DMS 273 (cell line): ENCODE measurements around the gene LARP4.

Experiments used
- DNase-seq: peaks from one replicate; lab custom pipeline; 2025; ENCODE audit not compliant: unreplicated experiment; lab: John Stamatoyannopoulos, UW

Gene LARP4

DNA sequence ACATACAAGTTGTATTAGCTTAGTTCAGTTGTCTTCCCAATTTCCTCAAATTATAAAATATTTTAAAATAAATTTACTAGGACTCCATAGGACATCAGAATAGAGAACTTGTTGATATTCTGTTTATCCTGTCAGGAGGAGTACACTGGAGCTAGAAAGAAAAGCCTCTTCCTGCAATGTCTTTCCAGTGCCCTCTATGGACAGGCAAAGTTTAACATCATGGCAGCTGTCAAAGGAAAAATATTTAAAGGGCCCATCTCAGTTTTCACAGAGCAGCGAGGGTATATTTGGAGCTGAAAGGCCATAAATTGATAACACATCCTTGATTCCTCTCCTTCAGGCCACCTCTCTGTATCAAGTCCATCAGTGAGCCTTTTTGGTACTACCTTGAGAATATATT is 123.1 kb downstream of the LARP4 start:
- DNase-seq, result peak; percentile 1

- DNase-seq, result no peak
These were observed 123.9 kb downstream of the LARP4 start for GRCh38 chr12:50524621-50525020.

- DNase-seq, result no peak
These were observed 124.7 kb downstream of the LARP4 start for GRCh38 chr12:50525422-50525821.

DNA sequence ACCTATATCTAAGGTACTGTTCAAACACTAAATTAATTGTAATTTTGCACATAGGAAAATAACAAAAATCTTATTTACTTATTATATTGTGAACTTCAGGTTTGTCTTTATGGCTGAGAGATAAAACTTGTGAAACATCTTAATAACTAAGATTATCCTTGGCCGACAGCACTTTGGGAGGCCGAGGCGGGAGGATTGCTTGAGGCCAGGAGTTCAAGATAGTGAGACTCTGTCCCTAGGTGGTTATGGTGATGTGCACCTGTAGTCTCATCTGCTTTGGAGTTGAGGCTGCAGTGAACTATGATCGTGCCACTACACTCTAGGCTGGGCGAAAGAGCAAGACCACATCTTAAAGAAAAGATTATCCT is 126.7 kb downstream of the LARP4 start:
- no peak for DNase-seq

GRCh38 chr12:50528800-50529199 is 128.1 kb downstream of the LARP4 start:
- DNase-seq, result no peak

DNA sequence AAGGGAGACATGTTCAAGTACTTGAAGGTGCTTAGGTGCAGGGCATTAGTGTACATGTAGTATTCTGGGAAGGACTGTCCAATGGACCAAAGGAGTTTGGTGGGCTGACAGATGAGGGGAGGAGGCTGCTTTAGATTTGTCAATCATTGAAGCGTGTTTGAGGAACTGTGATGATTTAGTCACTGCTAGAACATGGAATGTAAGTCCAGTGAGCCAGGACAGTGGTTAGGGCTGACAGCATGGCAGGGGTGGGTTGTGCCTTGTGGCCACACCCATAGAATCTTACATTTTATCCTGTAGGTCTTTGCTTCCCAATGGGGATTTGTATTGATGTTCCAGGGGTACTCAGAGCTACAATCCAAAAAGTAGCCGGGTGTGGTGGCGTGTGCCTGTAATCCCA is 128.7 kb downstream of the LARP4 start:
- DNase-seq, result no peak
